Endodermal cell (in vitro differentiated cells): ENCODE data around the gene TLE3. TPM values are rescaled to one million over a fixed set of nuclear protein-coding genes. Genes with fewer than 3 reads are reported as not detected.

ENCODE experiments used
- DNase-seq: peaks from one replicate; pipeline ENCODE4 v3.0.0-alpha.2; 2017
- H3K27ac ChIP-seq: 2 replicates; pipeline ENCODE4 v1.5.1; 2013; ENCODE audit warnings: mild to moderate bottlenecking, low read depth, low read length, moderate library complexity
- H3K27me3 ChIP-seq: 2 replicates; pipeline ENCODE4 v1.6.1; 2013; ENCODE audit warnings: mild to moderate bottlenecking, low read length, moderate library complexity; ENCODE audit not compliant: insufficient read depth, control insufficient read depth, poor library complexity, severe bottlenecking
- H3K36me3 ChIP-seq: 2 replicates; pipeline ENCODE4 v1.7.0; 2013; ENCODE audit warnings: mild to moderate bottlenecking, low read length, moderate library complexity; ENCODE audit not compliant: control insufficient read depth, insufficient read depth
- H3K4me1 ChIP-seq: one replicate; pipeline ENCODE4 v1.7.0; 2013; ENCODE audit warnings: low read length; ENCODE audit not compliant: control insufficient read depth, insufficient read depth
- H3K4me3 ChIP-seq: 2 replicates; pipeline ENCODE4 v1.5.1; 2013; ENCODE audit warnings: mild to moderate bottlenecking, low read length, moderate library complexity
- H3K9ac ChIP-seq: 2 replicates; pipeline ENCODE4 v1.6.1; 2013; ENCODE audit warnings: mild to moderate bottlenecking, low read length, moderate library complexity; ENCODE audit not compliant: poor library complexity, severe bottlenecking; ENCODE audit errors: extremely low read depth
- H3K9me3 ChIP-seq: 2 replicates; pipeline ENCODE4 v1.6.1; 2013; ENCODE audit warnings: mild to moderate bottlenecking, low read length, moderate library complexity; ENCODE audit not compliant: control insufficient read depth
- H3K27ac Mint-ChIP-seq: 2 replicates; pipeline ENCODE4 v1.8.0; 2020; ENCODE audit warnings: mixed read lengths
- H3K27me3 Mint-ChIP-seq: 2 replicates; pipeline ENCODE4 v1.8.0; 2021; ENCODE audit warnings: mild to moderate bottlenecking, mixed read lengths; ENCODE audit not compliant: insufficient read depth
- H3K36me3 Mint-ChIP-seq: 2 replicates; pipeline ENCODE4 v1.8.0; 2020; ENCODE audit warnings: low read depth, mixed read lengths
- H3K4me1 Mint-ChIP-seq: 2 replicates; pipeline ENCODE4 v1.8.0; 2020; ENCODE audit warnings: mixed read lengths
- H3K4me3 Mint-ChIP-seq: 2 replicates; pipeline ENCODE4 v1.8.0; 2020; ENCODE audit warnings: mild to moderate bottlenecking, moderate library complexity, mixed read lengths
- H3K9me3 Mint-ChIP-seq: 2 replicates; pipeline ENCODE4 v1.8.0; 2020; ENCODE audit warnings: mild to moderate bottlenecking, mixed read lengths
- CTCF ChIP-seq: fragments of 200-600 bp; sonication (generic); conservative IDR thresholded peaks from 2 replicates; pipeline ENCODE4 v1.5.0; 2021; ENCODE audit warnings: antibody characterized with exemption, mild to moderate bottlenecking
- WGBS, 2 experiments: methylation state at CpG; one replicate each; pipeline versions ENCODE4 v1.1.5 to v1.1.7; 2013; ENCODE audit warnings: missing lambda C conversion rate in 2 of 2, mixed read lengths in 1 of 2; ENCODE audit not compliant: insufficient coverage in 1 of 2, insufficient read length in 1 of 2; 5-methylcytosine and 5-hydroxymethylcytosine counted together
- total RNA-seq, 2 donors: library from RNA; stranded (reverse); fragmentation: NEBNext Ultra II Directional in 1 of 2; extraction: Animal tissue kit (Norgen Biotek cat#: 25700) in 1 of 2; gene quantifications; 2 replicates in 1 of 2; 3 replicates in 1 of 2; pipeline ENCODE4 v1.2.1, GENCODE V29; 2021

The TLE3 gene
- total RNA-seq, 2 donors from 2014 or later, result 66.5 to 81.1 TPM

GRCh38 chr15:70027518-70027917 lies 70.2 kb downstream of the TLE3 start:
- H3K9me3 ChIP-seq, result peaks cover 10% of the 10 kb centered on the region
- Mint-ChIP-seq H3K27me3 (peaks cover 12% of the 10 kb centered on the region), H3K27ac (no peak overlapping the region), H3K36me3 (no peaks in the 10 kb centered on the region), H3K4me3 (no peak overlapping the region), H3K9me3 (peaks cover 7% of the 10 kb centered on the region), H3K4me1 (peaks cover 3% of the 10 kb centered on the region)
- no peak for TF ChIP-seq CTCF
- no peak overlapping the region for H3K27ac ChIP-seq
- 100% methylated on average over 1 of the region's 1 CpG for WGBS, 2 experiments
- no peak overlapping the region for H3K4me3 ChIP-seq
- no peaks in the 10 kb centered on the region for H3K27me3 ChIP-seq
- H3K4me1 ChIP-seq, result no peaks in the 10 kb centered on the region
- H3K36me3 ChIP-seq, result no peaks in the 10 kb centered on the region
- no peak for DNase-seq
- no peak overlapping the region for H3K9ac ChIP-seq

- H3K9ac ChIP-seq, result no peak overlapping the region
- WGBS, 2 experiments, result 71 to 93% methylated on average over 1 to 5 of the region's 5 CpGs
- H3K4me3 ChIP-seq, result no peak overlapping the region
- no peak overlapping the region for H3K27ac ChIP-seq
- H3K27me3 Mint-ChIP-seq, result peaks cover 12% of the 10 kb centered on the region
- H3K36me3 Mint-ChIP-seq, result no peaks in the 10 kb centered on the region
- peaks cover 3% of the 10 kb centered on the region for H3K4me1 Mint-ChIP-seq
- TF ChIP-seq CTCF, result no peak
- no peaks in the 10 kb centered on the region for H3K27me3 ChIP-seq
- peaks cover 12% of the 10 kb centered on the region for H3K9me3 Mint-ChIP-seq
- H3K36me3 ChIP-seq, result no peaks in the 10 kb centered on the region
- no peak overlapping the region for H3K4me3 Mint-ChIP-seq
- no peaks in the 10 kb centered on the region for H3K4me1 ChIP-seq
- no peak for DNase-seq
- no peak overlapping the region for H3K27ac Mint-ChIP-seq
- peaks cover 15% of the 10 kb centered on the region for H3K9me3 ChIP-seq
These were observed 70.7 kb downstream of the TLE3 start for GRCh38 chr15:70026991-70027390.

GRCh38 chr15:70025413-70026296 lies 72.1 kb downstream of the TLE3 start:
- peaks cover 19% of the 10 kb centered on the region for H3K9me3 Mint-ChIP-seq
- no peaks in the 10 kb centered on the region for H3K36me3 ChIP-seq
- H3K9me3 ChIP-seq, result peaks cover 16% of the 10 kb centered on the region
- H3K4me3 Mint-ChIP-seq, result no peak overlapping the region
- H3K9ac ChIP-seq, result no peak overlapping the region
- TF ChIP-seq CTCF, result no peak
- H3K4me1 Mint-ChIP-seq, result no peaks in the 10 kb centered on the region
- no peak overlapping the region for H3K27ac ChIP-seq
- 92 to 96% methylated on average over 10 to 11 of the region's 11 CpGs for WGBS, 2 experiments
- H3K36me3 Mint-ChIP-seq, result no peaks in the 10 kb centered on the region
- no peak for DNase-seq
- H3K4me3 ChIP-seq, result no peak overlapping the region
- peaks cover 12% of the 10 kb centered on the region for H3K27me3 Mint-ChIP-seq
- no peaks in the 10 kb centered on the region for H3K27me3 ChIP-seq
- H3K4me1 ChIP-seq, result no peaks in the 10 kb centered on the region
- no peak overlapping the region for H3K27ac Mint-ChIP-seq
